Measurements from ENCODE around the gene GALNT1.

The GALNT1 gene

DNA sequence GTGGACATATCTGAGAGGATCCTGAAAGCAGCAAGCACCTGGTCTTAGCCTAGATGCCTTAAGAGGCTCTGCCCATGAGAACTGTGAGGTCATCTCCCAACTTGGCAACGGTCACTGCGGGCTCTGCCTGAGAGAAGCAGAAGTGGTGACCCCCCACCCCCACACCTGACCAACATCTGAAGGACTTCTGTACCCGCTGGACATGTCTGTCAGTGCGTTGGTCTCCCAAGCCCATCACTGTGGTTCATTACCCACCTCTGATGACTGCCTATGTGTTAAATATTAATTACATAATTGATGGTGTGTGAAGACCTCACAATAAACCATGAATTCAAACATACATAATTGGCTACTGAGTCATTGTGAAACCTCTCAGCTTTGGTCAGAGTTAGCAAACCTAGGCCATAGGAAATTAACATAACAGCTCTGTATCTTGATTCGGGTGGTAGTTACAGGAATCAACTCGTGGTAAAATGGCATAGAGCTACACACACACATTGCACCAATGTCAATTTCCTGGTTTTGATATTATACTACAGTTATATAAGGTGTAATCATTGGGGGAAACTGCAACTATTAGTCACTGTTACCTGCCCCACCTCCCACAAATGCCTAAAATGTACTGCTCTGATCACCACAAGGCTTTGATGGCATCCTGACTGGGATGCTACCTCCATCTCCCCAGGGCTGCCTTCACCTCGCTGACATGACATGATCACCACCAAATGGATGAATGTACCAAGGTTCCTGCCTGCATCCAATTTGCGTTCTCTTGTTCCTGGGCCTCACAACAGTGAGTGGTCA lies 4.3 kb upstream of the GALNT1 start:
- TF ChIP-seq, protein P1, sequence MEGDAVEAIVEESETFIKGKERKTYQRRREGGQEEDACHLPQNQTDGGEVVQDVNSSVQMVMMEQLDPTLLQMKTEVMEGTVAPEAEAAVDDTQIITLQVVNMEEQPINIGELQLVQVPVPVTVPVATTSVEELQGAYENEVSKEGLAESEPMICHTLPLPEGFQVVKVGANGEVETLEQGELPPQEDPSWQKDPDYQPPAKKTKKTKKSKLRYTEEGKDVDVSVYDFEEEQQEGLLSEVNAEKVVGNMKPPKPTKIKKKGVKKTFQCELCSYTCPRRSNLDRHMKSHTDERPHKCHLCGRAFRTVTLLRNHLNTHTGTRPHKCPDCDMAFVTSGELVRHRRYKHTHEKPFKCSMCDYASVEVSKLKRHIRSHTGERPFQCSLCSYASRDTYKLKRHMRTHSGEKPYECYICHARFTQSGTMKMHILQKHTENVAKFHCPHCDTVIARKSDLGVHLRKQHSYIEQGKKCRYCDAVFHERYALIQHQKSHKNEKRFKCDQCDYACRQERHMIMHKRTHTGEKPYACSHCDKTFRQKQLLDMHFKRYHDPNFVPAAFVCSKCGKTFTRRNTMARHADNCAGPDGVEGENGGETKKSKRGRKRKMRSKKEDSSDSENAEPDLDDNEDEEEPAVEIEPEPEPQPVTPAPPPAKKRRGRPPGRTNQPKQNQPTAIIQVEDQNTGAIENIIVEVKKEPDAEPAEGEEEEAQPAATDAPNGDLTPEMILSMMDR (IDR thresholded peaks at IDR 0.05; ENCODE audit: low read depth, low read length, missing control alignments), result no peak
- no peak overlapping the region for H3K4me3 ChIP-seq (replicated peaks; ENCODE audit: low read depth, low read length)
- no peak for DNase-seq (ENCODE audit: extremely low read depth, low read depth)

- DNase-seq (ENCODE audit: extremely low read depth, low read depth), result no peak
- TF ChIP-seq, protein P1 (IDR thresholded peaks at IDR 0.05; ENCODE audit: low read depth, low read length, missing control alignments), result no peak
- H3K4me3 ChIP-seq (replicated peaks; ENCODE audit: low read depth, low read length), result no peak overlapping the region
Measured at GRCh38 chr18:35578481-35578880, 3.1 kb upstream of the GALNT1 start.

DNA sequence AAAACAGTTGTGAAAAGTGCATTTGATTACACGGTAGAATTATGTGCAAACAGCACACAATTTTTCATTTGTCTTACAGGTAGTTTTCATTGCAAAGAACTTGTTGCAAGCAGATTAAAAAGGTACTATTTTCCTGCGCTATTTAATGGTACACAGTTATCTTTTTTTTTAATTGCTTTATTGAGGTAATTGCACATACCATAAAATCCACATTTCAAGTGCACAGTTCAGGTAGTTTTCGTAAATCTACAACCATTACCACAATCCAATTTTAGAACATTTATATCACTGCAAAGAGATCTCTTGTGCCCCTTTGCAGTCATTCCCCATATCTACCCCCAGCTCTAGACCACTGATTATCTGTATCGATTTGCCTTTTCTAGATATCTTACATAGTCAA lies 2.6 kb upstream of the GALNT1 start:
- DNase-seq (ENCODE audit: extremely low read depth, low read depth), result no peak
- no peak overlapping the region for H3K4me3 ChIP-seq (replicated peaks; ENCODE audit: low read depth, low read length)
- TF ChIP-seq, protein P1 (IDR thresholded peaks at IDR 0.05; ENCODE audit: low read depth, low read length, missing control alignments), result no peak

GRCh38 chr18:35580701-35581539 lies 620 bp upstream of the GALNT1 start:
- DNase-seq (ENCODE audit: extremely low read depth, low read depth), result no peak
- TF ChIP-seq, protein P1 (IDR thresholded peaks at IDR 0.05; ENCODE audit: low read depth, low read length, missing control alignments), result no peak
- peak overlapping the region; percentile 56 for H3K4me3 ChIP-seq (replicated peaks; ENCODE audit: low read depth, low read length)

DNA sequence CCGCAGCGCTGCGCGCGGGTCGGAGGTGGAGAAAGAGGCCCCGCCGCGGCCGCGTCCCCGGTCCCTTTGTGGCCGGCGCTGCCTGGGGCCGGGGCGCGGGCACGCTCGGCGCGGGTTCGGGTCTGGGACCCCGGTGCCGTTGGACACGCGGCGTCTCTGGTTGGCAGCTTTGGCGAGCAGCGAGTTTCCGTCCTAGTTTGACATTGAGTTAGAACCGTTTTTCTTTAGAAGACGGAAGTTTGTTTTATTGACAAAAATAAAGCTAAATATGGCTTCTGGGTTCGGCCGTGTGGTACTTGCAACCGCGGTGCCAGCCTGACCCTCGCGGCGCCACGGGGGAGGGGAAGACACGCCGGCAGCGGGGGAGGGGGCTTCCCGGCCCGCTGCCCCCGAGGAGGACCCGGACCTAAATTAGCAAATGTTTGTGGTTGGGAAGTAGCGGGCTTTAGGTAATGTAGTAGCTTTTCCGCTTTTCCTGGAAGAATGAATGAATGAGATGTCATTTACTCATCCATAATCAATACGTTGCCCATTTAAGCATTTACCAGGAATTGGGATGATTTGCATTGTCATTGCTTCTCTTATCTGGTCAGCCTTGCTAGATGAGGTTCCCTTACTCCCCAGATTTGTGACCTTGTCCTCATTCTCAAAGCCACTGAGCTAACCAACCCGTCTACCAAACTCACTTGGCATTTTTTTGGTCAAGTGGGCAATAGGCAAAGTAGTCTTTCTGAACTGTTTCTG lies 530 bp downstream of the GALNT1 start:
- DNase-seq (ENCODE audit: extremely low read depth, low read depth), result no peak
- TF ChIP-seq, protein P1 (IDR thresholded peaks at IDR 0.05; ENCODE audit: low read depth, low read length, missing control alignments), result no peak
- H3K4me3 ChIP-seq (replicated peaks; ENCODE audit: low read depth, low read length), result peak overlapping the region; percentile 73

GRCh38 chr18:35582899-35583558 lies 1.5 kb downstream of the GALNT1 start:
- peak overlapping the region; percentile 73 for H3K4me3 ChIP-seq (replicated peaks; ENCODE audit: low read depth, low read length)
- DNase-seq (ENCODE audit: extremely low read depth, low read depth), result no peak
- TF ChIP-seq, protein P1 (IDR thresholded peaks at IDR 0.05; ENCODE audit: low read depth, low read length, missing control alignments), result no peak

All from HFF-Myc (cell line).